Activated T-helper 17 cell treated with anti-CD3 and anti-CD28 coated beads, Interleukin-2, amount 50 U/mL, for 72 hours (primary cell): ENCODE results near the gene ALK. TPM values are rescaled to one million over a fixed set of nuclear protein-coding genes. Genes with fewer than 3 reads are reported as not detected.

Experiments used
- ATAC-seq: fragments of 150-1000 bp; cut with Tn5 transposase; replicated peaks from 2 replicates; pipeline ENCODE4 v1.10.0; 2021; ENCODE audit warnings: mild to moderate bottlenecking, moderate library complexity
- H3K27ac Mint-ChIP-seq: one replicate; pipeline ENCODE4 v1.8.0; 2022; ENCODE audit warnings: mixed read lengths
- H3K27me3 Mint-ChIP-seq: one replicate; pipeline ENCODE4 v1.8.0; 2022; ENCODE audit warnings: mixed read lengths
- H3K36me3 Mint-ChIP-seq: one replicate; pipeline ENCODE4 v1.8.0; 2022; ENCODE audit warnings: low read depth, mild to moderate bottlenecking, mixed read lengths
- H3K4me1 Mint-ChIP-seq: one replicate; pipeline ENCODE4 v1.8.0; 2022; ENCODE audit warnings: mixed read lengths
- H3K4me3 Mint-ChIP-seq: one replicate; pipeline ENCODE4 v1.8.0; 2022; ENCODE audit warnings: mild to moderate bottlenecking, mixed read lengths
- H3K9me3 Mint-ChIP-seq: one replicate; pipeline ENCODE4 v1.8.0; 2022; ENCODE audit warnings: mixed read lengths
- total RNA-seq, 2 donors: library from RNA; stranded (reverse); gene quantifications; one replicate each; pipeline ENCODE4 v1.2.3, GENCODE V29; 2022

Gene ALK
- total RNA-seq, 2 donors from 2014 or later, result not detected

DNA sequence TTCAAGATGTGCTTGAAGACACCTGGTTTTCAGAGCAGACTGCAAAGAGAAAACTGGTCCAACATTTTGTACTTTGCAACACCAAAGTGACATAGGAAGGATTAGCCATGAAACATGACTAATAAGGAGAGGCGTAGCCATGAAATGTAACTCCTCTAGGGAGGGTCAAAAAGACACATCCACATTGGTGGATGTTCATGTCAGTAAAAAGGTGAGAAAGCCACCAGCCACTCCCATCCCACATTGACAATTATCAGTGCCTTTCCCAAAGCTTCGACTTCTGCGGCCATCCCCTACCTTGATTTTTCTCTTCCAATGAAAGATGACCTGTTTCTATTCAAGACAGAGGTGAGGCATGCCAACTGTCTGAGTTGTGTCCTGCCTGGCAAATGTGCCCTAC lies 223.2 kb downstream of the ALK start:
- Mint-ChIP-seq H3K4me3 (no peak overlapping the region), H3K27ac (no peak overlapping the region), H3K9me3 (no peaks in the 10 kb centered on the region), H3K27me3 (peaks cover 11% of the 10 kb centered on the region), H3K36me3 (no peaks in the 10 kb centered on the region), H3K4me1 (no peaks in the 10 kb centered on the region)
- no peak for ATAC-seq

DNA sequence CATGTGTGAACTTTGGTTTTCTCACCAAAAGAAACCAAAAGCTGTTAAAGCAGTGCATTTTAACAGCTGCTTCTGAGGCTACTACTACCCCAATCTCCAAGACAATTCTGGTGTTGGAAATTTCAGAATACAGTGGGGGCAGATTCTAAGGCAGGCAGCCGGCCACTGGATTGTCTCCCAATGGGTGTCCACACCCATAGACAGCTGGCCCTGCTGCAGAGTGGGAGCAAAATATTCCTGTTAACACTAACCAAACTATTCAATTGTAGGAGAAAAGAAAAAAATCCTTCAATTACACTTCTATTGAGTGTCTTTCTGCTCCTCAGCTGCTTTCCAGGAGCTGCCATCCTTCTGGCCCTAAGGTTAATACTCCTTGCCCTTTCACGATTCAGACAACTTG lies 223.7 kb downstream of the ALK start:
- Mint-ChIP-seq H3K4me1 (no peaks in the 10 kb centered on the region), H3K27me3 (peaks cover 15% of the 10 kb centered on the region), H3K4me3 (no peak overlapping the region), H3K36me3 (no peaks in the 10 kb centered on the region), H3K9me3 (no peaks in the 10 kb centered on the region), H3K27ac (no peak overlapping the region)
- no peak for ATAC-seq

DNA sequence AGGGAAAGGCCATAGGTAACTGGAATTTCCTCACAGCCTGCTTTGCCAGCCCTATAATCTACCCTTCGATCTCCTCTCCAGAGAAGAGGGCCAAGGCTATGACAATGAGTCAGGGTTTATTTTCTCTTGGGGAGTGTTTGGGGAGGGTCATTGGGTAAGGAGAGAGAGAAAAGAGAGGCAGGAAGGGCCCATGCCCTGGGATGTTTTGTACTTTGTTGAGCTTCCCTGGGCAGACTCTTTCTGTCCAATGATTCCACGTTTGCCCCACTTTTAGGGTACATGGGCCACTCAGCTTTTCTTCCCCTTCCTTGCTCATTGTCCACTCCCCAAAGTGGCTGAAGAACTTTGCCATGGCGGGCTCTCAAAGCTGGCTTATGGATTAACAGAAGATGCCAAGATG lies 224.2 kb downstream of the ALK start:
- H3K9me3 Mint-ChIP-seq, result no peaks in the 10 kb centered on the region
- ATAC-seq, result no peak
- H3K27ac Mint-ChIP-seq, result no peak overlapping the region
- no peaks in the 10 kb centered on the region for H3K36me3 Mint-ChIP-seq
- no peaks in the 10 kb centered on the region for H3K4me1 Mint-ChIP-seq
- peaks cover 16% of the 10 kb centered on the region for H3K27me3 Mint-ChIP-seq
- H3K4me3 Mint-ChIP-seq, result no peak overlapping the region

DNA sequence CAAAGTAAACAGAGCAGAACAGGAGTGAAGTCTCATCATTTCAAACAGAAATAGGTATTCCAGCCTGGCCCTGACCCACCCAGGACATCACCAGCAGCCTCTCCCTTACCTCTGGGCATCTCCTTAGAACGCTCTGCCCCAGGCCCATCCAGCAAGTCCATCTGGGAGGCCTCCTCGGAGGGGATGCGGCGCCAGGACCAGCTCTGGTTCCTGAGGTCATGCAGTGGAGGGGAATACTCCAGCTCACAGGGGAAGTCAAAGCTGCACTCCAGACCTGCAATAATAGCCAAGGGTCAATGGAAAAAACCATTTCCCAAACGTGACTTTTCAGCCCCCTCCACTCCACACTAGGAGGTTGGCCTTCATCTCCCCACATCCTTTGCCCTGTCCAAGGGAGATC lies 226.6 kb downstream of the ALK start:
- Mint-ChIP-seq H3K9me3 (no peaks in the 10 kb centered on the region), H3K27me3 (peaks cover 20% of the 10 kb centered on the region)
- no peak for ATAC-seq

DNA sequence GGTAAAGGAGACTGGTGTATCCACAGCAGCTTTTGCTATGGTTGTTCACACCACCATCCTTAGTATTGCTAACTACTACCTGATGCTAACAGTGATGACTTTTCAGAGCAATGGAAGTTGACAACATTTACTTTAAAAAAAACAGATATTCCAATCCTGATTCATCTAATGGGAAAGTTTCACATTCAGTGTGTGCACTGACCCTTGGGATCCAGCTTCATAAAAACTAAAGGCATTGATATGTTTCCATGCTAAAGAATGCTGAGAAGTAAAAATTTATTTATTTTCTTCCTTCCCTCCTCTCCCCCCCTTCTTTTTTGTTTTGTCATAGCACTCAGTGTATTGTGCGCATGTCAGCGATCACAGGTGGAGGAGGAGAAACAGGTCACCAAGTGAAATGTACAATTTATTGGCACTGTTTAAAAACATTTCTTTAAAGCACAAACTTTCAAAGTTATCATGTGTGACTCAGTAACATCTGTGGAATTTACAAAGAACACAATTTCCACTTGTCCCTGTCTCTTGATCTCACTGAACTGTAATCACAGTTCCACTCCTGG lies 229.9 kb downstream of the ALK start:
- no peaks in the 10 kb centered on the region for H3K4me1 Mint-ChIP-seq
- H3K27ac Mint-ChIP-seq, result no peak overlapping the region
- no peaks in the 10 kb centered on the region for H3K9me3 Mint-ChIP-seq
- no peaks in the 10 kb centered on the region for H3K36me3 Mint-ChIP-seq
- H3K4me3 Mint-ChIP-seq, result no peak overlapping the region
- peaks cover 39% of the 10 kb centered on the region for H3K27me3 Mint-ChIP-seq
- ATAC-seq, result no peak

More for the DNA sequence above, 226.6 kb downstream of the ALK start:
- H3K27ac Mint-ChIP-seq, result no peak overlapping the region
- H3K4me1 Mint-ChIP-seq, result no peaks in the 10 kb centered on the region
- no peak overlapping the region for H3K4me3 Mint-ChIP-seq
- H3K36me3 Mint-ChIP-seq, result no peaks in the 10 kb centered on the region

DNA sequence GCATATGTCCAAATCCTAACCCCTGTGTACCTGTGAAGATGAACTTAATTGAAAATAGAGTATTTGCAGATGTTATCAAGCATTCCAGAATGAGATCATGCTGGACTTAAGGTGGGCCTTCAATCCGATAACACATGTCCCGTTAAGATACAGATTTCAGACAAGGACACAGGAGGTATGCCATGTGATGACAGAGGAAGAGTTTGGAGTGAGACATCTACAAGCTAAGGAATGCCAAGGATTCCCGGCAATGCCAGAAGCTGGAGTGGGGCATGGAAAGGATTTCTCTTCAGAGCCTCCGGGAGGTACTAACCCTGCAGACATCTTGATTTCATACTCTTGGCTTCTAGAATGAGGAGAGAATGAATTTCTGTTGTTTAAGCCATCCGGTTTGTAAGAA lies 231.7 kb downstream of the ALK start:
- H3K27me3 Mint-ChIP-seq, result peaks cover 49% of the 10 kb centered on the region
- no peak overlapping the region for H3K4me3 Mint-ChIP-seq
- no peak for ATAC-seq
- no peaks in the 10 kb centered on the region for H3K9me3 Mint-ChIP-seq
- no peaks in the 10 kb centered on the region for H3K4me1 Mint-ChIP-seq
- H3K36me3 Mint-ChIP-seq, result no peaks in the 10 kb centered on the region
- no peak overlapping the region for H3K27ac Mint-ChIP-seq

DNA sequence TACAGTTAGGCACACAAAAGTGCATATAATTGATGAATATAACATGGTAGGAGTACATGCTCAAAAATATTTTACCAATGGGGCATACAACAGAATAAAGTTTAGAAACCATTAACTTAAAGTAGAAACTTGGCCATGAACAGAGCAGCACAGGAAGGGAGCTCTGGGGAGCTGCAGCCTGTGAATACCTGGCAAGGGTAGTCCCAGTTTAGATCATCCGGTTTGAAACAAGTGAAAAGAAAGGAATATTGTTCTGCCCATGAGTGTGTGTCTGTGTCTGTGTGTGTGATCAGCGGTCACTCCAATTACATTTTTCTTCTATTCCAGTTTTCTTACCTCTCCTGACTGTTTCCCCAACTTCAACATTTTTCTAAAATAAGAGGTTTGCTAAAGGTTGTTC lies 233.0 kb downstream of the ALK start:
- Mint-ChIP-seq H3K9me3 (no peaks in the 10 kb centered on the region), H3K36me3 (no peaks in the 10 kb centered on the region), H3K27ac (no peak overlapping the region), H3K4me1 (no peaks in the 10 kb centered on the region), H3K27me3 (peaks cover 46% of the 10 kb centered on the region), H3K4me3 (no peak overlapping the region)
- no peak for ATAC-seq

DNA sequence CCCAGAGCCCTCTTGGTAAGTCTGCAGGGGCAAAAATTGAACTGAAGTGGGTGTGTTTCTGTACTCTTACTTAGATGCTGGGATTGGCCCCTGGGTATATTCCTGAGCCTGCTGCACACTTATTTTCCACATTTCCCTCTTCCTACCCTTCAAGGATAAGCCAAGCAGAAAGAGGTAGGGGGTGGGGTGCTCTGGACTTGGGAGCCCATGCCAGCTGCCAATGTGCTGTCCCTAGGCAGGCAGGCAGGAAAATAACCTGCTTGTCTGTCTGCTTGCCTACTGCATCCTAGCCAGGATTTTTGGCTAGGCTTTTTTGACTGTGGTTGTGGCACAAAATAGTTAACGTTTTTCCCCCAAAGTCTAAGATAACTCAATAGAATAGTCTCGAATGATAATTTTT lies 234.3 kb downstream of the ALK start:
- Mint-ChIP-seq H3K4me3 (no peak overlapping the region), H3K27me3 (peaks cover 36% of the 10 kb centered on the region), H3K9me3 (no peaks in the 10 kb centered on the region), H3K36me3 (no peaks in the 10 kb centered on the region), H3K27ac (no peak overlapping the region), H3K4me1 (no peaks in the 10 kb centered on the region)
- ATAC-seq, result no peak

DNA sequence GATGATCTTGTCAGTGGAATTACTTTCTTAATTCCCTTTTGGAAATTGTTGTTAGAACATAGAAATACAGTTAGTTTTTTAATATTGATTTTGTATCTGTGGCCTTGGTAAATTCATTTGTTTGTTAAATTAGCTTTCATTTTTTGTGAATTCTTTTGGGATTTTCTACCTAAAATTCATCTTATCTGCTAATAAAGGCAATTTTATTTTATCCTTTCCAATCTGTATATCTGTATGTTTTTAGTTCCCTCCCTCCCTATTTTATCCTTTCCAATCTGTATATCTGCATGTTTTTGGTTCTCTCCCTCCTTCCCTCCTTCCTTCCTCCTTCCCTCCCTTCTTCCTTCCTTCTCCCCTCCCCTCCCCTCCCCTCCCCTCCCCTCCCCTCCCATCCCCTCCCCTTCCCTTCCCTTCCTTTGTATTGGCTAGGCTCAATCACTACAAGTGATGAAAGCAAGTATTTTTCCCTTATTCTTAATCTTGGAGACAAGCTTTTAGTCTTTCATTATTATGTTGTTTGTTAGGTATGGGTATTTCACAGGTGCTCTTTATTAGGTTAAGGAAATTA lies 244.4 kb downstream of the ALK start:
- Mint-ChIP-seq H3K27me3 (peaks cover 40% of the 10 kb centered on the region), H3K4me1 (no peaks in the 10 kb centered on the region), H3K9me3 (no peaks in the 10 kb centered on the region), H3K36me3 (no peaks in the 10 kb centered on the region), H3K27ac (no peak overlapping the region), H3K4me3 (no peak overlapping the region)
- ATAC-seq, result no peak

DNA sequence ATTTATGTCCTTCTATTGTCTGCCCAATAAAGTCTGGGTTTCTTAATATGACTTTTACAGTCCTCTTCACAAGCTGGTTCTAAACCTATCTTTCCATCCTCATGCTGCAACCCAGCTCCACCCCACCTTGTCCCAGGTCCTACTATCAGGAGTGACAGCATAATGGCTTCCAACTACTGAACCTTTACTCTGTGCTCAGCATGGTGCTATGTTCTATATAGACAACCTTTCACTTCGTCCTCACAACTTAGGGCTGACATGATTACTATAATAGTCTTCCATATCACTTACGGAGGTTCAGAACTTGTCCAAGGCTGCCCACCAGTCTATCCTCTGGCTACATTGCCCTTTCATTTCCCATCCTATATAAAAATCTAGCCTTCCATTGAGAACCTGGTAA lies 256.8 kb downstream of the ALK start:
- H3K4me3 Mint-ChIP-seq, result no peak overlapping the region
- peaks cover 18% of the 10 kb centered on the region for H3K27me3 Mint-ChIP-seq
- H3K4me1 Mint-ChIP-seq, result no peaks in the 10 kb centered on the region
- no peak for ATAC-seq
- no peaks in the 10 kb centered on the region for H3K36me3 Mint-ChIP-seq
- peaks cover 10% of the 10 kb centered on the region for H3K9me3 Mint-ChIP-seq
- H3K27ac Mint-ChIP-seq, result no peak overlapping the region

DNA sequence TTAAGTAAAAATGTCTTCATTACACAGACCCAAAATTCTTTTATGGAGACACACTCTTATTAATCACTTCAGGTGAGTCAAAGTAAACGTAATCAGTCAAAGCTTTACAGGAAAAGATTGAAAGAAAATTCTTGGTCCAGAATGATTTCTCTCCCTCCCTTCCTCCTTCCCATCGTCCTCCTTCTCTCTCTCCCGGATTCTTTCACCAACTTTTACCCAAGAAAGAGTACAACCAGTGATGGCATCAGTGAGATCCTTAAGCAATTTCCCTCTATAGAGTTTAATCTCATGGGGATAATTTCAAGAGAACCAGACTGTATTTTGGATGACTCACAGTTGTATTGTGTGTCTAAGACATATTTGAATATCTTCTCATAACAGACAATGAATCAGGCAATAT lies 258.1 kb downstream of the ALK start:
- Mint-ChIP-seq H3K27me3 (peaks cover 14% of the 10 kb centered on the region), H3K9me3 (peaks cover 2% of the 10 kb centered on the region), H3K4me1 (no peaks in the 10 kb centered on the region), H3K4me3 (no peak overlapping the region), H3K27ac (no peak overlapping the region), H3K36me3 (no peaks in the 10 kb centered on the region)
- ATAC-seq, result no peak

DNA sequence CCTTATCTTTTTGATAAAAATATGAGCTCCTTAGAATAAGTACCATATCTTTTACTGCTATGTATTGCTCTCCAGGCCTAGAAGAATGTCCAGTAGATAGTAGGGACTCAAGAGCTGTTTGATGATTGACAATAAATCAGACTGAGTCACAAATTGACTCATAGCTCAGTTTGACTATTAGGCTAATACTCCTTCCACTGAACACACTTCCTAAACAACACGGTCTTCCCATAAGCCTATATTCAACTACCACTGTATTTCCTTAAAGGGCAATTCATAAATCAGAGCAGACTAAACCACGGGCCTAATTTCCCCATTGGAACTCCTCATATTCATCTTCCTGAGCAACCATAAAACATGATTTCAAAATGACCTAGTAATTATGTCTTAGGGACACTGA lies 258.5 kb downstream of the ALK start:
- Mint-ChIP-seq H3K4me3 (no peak overlapping the region), H3K27me3 (peaks cover 16% of the 10 kb centered on the region), H3K9me3 (no peaks in the 10 kb centered on the region), H3K36me3 (no peaks in the 10 kb centered on the region), H3K27ac (no peak overlapping the region), H3K4me1 (no peaks in the 10 kb centered on the region)
- no peak for ATAC-seq

DNA sequence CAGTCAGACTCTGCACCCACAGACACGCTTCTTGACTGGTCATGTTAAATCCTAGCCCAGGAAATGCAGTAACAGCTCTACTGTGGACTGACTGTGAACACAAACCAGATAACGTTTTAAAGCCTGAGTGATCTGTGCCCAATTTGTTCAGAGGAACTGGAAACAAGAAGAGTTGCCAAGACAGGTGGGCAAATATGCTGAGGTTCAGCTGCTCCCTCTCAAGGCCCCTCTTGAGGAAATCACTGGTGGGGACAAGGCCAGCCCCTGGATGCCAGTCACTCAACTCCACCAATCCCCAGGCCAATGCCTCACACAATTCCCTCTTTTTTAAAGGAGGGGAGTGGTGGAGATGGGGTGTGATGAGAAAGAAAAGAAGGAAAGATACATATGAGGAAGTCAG lies 261.2 kb downstream of the ALK start:
- Mint-ChIP-seq H3K4me3 (no peak overlapping the region), H3K4me1 (no peaks in the 10 kb centered on the region), H3K27ac (no peak overlapping the region), H3K36me3 (no peaks in the 10 kb centered on the region), H3K27me3 (peaks cover 24% of the 10 kb centered on the region), H3K9me3 (no peaks in the 10 kb centered on the region)
- ATAC-seq, result no peak

DNA sequence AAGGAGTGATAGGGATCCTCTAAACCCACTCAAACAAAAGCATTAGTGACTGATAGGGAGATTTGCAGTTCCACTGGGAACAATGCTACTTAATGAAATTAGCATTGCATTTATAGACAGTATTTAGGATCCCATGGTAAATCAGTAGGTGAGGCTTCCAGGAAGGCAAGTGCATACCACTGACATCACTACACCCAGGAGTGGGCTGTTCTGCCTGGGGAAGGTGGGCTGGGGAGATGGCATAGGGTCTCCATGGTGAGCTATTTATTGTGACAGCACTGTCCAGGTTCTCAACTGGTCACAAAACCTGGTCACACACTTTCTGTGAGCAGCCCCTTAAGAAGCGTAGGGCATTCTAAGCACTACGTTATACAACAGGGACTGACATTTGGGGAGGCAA lies 262.2 kb downstream of the ALK start:
- no peak for ATAC-seq
- no peaks in the 10 kb centered on the region for H3K9me3 Mint-ChIP-seq
- H3K36me3 Mint-ChIP-seq, result no peaks in the 10 kb centered on the region
- H3K4me3 Mint-ChIP-seq, result no peak overlapping the region
- H3K4me1 Mint-ChIP-seq, result no peaks in the 10 kb centered on the region
- peaks cover 27% of the 10 kb centered on the region for H3K27me3 Mint-ChIP-seq
- H3K27ac Mint-ChIP-seq, result no peak overlapping the region

DNA sequence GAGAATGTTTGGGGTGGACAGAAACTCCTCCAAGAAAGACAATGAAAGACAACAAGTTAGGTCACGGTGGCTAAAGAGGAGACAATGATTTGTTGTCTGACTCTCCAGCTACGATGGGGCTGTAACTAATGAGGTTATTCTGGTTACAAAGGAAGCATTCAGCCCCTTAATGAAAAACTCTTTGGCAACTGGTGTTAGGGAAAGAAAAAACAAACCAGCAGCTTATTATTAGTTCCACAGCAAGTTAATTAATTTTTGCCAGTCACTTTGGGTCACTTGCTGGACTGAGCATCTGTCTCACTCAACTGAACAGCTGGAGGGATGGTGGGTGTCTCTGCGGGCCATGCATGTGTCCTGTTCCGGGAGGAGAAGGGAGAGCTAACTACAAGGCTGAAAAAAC lies 263.7 kb downstream of the ALK start:
- no peak overlapping the region for H3K27ac Mint-ChIP-seq
- H3K27me3 Mint-ChIP-seq, result peaks cover 28% of the 10 kb centered on the region
- no peaks in the 10 kb centered on the region for H3K36me3 Mint-ChIP-seq
- ATAC-seq, result no peak
- H3K4me1 Mint-ChIP-seq, result no peaks in the 10 kb centered on the region
- no peaks in the 10 kb centered on the region for H3K9me3 Mint-ChIP-seq
- no peak overlapping the region for H3K4me3 Mint-ChIP-seq
